NCI-H2107 (cell line): ENCODE data around the gene TFF2.

ENCODE experiments used
- DNase-seq: peaks from one replicate; lab custom pipeline; 2025; lab: John Stamatoyannopoulos, UW

The TFF2 gene, protein sequence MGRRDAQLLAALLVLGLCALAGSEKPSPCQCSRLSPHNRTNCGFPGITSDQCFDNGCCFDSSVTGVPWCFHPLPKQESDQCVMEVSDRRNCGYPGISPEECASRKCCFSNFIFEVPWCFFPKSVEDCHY

DNA sequence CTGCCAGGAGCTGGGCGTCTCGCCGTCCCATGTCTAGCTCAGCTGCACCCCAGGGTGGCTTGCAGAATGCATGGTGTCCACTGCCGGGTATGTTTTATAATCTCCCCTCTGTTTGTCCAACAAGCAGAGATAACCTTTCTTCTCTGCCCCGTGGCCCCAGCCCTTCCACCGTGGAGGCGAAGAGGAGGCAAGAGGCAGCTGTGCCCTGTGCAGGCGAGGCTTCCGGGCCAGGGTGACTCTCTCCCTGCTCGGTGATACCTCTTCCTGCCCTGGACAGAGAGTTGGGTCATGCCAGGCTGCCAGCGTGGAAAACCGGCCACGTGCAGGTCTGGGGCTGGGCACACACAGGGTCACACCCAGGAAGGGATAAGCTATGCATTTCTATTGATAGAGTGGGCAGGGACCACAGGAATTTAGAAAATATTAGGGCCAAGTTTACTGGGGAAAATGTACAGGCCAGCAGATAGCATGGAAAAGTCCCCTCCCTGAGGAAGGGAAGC, at the start of gene TFF2:
Gene TFF2 (minus strand): TSS at position 68 of the 500 bp plus-strand sequence. CDS start 37 bp downstream, at position 31.
- DNase-seq = no peak

DNA sequence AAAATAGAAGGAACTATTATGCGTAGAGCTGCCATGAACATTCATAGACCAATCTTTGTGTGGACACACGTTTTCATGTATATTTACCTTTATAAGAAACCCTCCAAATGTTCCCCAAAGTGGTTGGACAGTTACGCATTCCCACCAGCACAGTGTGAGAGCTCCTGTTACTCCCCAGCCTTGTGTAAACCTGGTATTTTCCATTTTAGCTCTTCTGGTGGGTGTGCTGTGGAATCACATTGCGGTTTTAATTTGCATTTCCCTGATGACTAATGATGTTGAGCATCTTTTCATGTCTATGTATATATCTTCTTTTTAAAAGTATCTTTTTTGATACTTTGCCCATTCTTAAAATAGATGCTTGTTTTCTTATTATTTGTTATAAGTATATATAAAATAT, 49.7 kb upstream of the TFF2 start:
- no peak for DNase-seq

DNA sequence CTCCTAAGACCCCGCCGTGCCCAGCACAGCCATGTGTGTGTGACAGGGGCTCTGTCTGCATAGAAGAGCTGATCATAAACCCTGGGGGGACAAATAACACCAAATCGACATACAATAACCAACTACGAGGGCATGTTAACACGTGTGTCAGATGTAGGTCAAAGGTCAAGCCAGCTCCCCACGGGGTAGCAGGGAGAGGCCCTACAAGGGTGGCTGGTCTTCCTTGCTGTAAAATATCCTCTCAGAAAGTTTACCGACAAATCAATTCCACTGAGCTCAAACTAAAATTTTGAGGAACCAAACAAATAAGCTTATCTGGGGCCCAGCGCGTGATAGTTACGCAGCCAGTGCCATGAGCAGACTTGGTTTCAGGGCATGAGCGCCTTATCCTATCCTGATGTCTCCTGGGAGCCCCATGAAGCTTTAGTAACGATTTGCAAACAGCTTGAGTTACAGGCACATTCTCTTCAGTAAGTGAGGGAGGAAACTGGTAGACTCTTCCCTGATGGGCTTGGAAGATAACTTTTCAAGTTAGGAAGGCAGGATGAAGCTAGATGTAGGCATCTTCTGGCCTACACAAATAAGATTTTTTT, 47.7 kb upstream of the TFF2 start:
- no peak for DNase-seq

DNA sequence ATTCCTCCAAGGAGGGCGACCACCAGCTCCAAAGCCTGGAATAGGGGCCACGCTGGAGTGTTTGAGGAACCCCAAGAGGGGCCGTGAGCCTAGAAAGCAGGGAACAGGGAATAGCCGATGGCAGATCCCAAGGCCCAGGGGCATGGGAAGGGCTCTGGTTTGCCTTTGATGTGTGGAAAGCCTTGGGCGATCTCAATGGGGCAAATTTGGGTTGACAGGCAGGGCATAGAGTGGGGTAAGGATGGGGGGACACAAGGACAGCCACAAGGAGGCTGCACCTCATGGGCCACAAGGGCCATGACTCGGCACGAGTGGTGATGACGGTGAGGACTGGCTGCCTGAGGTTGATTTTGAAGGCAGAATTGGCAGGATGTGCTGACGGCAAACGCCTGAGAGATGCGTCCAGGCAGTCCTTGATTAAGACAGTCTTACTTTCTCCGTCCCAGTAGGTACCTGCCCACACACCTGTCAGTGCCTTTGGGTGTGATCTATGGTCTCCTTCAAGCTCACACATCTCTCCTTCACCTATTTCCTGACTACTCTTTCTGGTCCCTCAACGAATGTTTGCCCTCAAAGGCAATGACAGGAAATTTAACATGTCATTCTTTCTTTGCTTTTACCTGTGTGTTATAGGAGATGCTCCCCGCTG, 47.1 kb upstream of the TFF2 start:
- DNase-seq = no peak

DNA sequence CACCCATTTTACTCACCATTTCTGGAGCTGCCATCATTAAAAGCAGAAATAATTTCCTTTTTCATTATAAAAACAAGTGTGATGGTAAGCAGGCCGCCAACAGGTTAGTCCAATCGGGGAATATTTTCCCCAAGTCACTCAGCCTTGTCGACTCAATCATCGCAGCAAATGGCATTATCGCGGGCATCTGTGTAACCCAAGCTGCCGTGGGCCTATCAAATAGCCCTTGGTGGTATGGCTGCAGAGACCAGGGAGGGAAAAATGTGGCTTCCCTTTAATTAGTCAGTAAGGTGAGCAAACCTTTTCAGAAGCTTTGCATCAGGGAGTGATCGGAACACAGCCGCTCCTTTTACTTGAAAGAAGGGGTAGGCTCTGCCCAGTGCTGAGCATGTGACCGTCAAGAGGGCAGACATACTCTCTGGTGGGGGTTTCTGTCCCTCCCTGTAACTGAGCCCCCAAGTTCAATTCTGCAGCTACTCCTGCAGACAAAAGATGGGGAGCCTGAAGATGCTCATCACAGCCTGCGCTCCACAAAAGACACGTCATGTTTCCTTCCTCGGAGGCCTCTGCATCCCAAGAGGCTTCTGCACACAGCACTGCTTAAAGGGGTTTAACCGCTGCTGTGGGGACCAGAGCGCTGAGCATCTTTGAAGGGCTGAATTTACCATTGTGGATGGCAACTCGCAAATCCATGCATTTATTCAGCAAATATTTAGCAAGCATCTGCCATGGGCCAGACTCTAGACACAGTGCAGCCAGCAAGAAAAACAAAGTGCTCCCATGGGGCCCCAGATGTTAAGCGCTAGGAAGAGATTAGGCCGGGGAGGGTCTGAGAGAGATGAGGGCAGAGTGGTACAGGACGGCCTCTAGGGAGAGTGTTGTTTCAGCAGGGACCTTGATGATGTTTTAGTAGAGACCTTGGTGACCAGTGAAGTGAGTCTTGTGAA, 46.3 kb upstream of the TFF2 start:
- no peak for DNase-seq

DNA sequence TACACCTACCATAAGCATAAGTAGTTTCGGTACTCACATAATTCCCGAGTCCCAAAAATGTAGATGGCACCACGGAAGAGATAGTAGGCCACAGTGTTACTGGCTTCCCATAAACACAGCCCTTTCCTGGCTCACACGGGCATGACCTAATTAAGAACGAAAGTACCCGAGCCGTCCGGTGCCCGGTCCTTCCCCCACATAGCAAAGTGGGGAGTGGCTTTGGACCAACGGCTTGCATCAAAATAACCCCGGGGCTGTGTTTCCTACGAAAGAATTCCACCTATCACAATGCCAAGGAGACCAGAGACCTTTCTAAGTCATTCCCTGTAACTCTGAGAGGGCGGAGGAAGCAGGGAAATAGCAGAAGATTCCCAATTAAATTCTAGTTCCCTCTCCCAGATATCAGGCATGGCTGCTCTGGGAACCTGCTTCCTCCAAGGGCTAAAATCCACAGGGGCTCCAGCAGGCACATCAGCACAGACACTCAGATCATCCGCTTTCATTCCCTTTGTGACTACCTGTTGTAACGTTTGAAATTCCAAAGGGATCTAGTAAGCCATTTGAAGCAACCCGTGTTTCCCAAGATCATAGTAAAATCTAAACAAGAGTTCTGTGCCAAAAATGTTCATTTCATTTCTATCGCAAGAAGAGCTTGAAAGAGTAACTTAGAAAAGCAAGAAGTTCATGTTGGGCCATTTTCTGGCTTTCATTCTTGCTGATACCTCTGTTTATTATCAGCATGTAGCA, 45.3 kb upstream of the TFF2 start, which contains the start of gene TMPRSS3:
Gene TMPRSS3 (minus strand): TSS at position 148 of the 747 bp plus-strand sequence. CDS start 635 bp downstream, outside the sequence.
- no peak for DNase-seq

DNA sequence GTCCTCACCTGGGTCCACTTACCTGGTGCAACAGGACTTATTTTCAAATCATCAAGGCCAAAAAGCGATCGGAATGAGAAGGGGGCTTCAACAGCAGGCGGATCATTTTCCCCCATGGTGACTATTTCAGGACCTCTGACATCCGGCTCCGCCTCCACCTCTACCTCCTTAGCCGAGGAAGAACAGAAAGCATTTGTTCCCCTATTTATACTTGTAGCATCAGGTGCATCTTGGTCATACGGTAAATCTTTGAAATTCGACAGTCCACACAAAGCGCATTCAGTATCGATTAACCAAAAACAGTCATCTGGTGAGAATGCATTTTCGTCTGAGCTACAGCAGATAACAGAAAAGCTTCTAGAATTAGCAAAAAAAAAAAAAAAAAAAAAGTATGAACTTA, 44.5 kb upstream of the TFF2 start:
- DNase-seq = no peak

DNA sequence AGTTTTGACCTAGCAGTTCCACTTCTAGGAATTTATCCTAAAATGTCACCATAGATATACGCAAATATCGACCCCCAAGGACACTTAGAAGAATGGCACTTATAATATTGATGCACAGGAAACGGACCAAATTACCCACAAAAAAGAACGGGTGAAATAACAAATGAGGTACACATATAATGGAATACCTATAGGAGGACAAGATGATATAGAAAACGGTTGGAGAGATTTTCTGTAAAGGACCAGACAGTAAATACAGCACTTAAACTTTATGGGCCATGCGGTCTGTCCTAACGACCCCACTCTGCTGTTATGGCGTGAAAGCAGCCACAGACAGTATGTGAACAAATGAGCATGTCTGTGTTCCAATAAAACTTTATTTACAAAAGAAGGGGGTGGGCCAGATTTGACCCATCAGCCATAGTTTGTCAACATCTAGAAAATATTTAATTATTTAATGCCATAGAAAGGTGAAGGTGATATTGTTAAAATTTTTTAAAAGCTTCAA, 42.7 kb upstream of the TFF2 start:
- DNase-seq = no peak

DNA sequence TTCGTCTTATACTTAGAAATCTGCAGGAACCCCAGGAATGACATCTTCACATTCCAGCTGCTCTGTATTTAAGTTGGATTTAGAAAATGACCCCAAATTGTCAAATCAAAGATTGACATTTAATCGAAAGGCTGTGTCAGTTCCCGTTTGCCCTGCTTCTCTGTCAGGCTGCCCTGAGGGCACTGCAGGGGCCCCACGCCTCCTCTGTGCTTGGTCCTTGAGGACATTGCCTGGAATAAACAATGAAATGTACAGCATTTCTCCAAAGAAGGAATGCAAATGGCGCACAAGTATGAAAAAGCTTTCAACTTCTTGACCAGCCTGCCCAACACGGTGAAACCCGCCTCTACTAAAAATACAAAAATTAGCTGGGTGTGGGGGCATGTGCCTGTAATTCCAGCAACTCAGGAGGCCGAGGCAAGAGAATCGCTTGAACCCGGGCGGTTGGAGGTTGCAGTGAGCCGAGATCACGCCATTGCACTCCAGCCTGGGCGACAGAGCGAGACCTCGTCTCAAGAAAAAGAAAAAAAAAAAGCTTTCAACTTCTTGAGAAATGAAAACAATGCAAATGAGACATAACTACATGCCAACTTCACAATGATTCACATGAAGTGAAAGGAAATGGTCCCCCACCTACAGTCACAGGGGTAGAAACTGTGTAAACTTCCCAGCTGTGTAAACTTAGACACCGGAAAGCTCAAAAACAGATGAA, 42.1 kb upstream of the TFF2 start:
- DNase-seq = no peak

DNA sequence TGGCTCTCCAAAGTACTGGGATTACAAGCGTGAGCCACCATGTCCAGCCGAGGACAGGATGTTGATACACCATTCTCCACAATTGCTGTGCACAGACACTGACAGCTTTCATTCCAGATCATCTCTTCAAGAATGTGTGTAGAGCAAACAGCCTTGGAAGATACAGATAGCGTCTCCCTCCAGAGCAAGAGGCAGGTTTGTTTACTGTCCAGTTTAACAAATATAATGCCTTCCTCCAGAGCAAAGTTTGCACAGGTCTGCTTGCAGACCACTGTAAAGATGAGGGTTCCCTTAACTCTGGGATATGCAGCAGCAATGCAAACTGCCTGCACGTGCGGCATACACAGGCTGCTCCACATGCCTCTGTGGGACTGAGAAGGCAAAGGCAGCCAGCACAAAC, 40.5 kb upstream of the TFF2 start:
- DNase-seq = no peak

DNA sequence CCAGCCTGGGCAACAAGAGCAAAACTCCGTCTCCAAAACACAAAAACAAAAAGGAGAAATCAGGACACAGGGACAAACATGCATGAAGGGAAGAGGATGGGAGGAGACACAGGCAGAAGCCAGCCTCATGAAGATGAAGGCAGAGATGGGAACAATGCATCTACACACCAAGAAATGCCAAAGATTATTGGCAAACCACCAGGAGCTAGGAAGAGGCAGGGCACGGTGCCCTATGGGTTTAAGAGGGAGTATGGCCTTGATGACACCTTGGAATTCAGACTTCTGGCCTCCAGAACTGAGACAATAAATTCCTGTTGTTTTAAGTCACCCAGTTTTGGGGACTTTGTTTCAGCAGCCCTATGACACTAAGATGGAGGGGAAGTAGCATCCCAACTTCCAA, 39.9 kb upstream of the TFF2 start:
- DNase-seq = no peak

DNA sequence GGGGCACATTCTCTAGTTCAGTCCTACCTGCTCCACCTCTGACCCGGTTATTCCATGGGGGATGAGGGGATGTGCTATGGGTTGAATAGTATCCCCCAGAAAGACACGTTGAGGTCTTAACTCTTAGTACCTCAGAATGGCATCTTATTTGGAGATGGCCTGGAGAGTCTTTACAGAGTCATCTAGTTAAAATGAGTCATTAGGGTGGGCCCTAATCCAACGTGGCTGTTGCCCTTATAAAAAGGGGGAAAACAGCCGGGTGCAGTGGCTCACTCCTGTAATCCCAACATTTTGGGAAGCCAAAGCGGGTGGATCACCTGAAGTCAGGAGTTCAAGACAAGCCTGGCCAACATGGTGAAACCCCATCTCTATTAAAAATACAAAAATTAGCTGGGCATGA, 39.4 kb upstream of the TFF2 start:
- DNase-seq = no peak

DNA sequence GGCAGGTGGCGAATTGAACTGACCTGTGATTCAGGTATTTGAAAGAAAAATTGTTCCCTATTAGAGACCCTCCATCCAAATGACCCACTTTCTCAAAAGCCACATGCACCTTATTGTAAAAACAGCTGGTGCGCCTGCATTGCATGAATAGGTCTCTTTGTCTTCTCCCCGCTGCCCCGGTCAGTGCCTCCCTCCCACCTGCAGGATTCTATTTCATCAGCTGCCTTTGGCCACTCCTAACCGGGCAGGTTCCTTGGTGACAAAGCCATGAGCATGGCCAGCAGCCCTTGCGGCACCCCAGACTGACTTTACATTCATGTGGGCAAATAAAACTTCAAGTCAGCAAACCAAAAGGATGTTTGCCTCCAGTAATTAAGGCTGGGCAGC, 38.6 kb upstream of the TFF2 start:
- DNase-seq = no peak

DNA sequence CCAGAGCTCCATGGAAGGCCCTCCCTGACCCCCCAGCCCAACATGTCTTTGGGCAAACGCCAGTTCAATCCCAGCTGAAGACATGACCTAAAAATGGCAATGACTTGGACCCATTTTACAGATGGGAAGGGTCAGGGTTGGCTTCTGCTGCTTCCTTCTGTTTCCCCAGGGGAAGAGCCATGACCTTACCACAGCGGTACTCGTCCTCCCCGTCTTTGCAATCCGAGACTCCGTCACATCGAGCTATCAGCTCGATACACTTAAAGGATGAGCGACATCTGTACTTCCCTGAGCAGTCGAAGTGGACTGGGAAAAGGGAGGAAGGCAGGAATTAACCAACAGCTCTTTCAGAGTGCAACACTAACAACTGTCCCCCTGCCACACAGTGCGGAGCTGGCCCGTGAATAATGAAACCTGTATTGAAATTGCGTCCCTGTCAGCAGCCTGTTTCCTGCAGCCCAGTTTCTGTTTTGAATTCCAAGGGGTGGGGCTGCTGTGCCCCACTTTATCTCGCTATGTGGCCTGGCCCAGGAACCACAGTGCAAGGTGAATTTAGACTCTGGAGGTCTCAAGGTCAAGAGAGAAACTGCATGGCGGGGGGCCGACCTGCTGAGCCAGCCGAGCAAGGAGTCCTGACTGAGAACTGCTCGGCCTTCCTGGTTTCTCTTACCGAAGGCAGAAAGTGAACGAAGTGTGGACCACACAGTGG, 38.1 kb upstream of the TFF2 start:
- no peak for DNase-seq

DNA sequence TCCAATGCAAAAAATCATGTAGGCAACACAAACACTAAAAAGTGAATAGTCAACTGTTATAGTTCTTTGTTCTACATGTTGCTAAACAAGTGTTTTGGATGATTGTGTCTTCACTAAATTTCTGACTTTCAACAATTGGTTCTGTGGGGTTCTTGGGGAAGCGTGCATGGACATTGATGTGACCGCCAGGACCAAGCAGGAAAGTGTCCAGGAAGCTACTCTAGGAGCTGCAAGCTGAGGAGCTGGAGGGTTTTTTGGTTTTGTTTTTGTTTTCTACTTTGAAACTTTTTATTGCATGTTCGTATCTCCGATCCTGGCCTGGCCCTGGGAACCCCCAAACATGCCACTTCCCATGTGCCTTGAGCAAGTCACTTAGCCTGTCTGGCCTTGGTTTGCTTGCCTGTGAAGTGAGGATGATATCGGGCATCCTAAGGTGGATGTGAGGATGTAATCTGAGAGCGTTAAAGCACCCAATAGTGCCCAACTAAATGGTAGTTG, 37.1 kb upstream of the TFF2 start:
- no peak for DNase-seq

DNA sequence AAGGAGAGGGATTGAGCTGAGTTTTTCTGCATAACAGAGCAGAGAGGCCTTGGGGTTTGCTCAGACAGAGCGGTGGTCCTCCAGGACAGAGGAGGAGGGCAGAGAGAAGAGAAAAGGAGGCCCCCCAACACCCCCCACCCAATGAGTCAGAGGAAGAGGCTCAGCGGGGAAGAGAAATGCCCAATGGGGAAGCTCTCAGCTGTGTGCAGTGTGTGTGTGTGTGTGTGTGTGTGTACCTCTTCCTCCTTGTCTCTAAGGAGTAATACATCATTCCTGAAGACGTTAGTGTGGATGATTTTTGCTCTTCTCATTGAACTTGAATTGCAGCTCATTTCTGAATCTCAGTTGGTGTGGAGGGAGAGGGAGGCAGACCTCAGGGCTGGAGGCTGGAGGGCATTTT, 36.4 kb upstream of the TFF2 start:
- no peak for DNase-seq

DNA sequence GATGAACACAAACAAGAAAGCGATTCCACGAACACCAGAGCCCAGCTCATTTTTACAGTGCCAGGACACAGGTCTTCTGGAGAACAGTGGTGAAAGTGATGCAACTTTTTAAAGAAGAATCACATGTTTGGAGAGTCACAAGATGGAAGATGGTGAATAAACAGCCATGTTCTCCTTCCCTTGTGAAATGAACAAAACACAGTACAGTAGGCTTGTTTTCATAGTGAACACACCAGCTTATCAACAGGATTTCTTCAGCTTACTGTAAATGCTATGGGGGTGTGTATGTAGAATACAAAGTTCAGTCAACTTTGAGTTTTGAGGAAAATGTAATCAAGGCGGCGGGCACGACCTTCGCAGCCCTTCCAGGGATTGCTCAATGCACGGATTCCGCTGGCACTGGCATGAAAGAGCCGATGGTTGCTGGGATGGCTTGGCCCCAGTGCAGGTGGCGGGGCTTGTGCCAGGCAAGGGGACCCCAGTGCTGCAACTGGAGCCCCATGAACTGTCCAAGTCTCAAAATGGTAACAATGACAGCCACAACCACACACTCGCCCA, 35.3 kb upstream of the TFF2 start:
- DNase-seq = no peak

DNA sequence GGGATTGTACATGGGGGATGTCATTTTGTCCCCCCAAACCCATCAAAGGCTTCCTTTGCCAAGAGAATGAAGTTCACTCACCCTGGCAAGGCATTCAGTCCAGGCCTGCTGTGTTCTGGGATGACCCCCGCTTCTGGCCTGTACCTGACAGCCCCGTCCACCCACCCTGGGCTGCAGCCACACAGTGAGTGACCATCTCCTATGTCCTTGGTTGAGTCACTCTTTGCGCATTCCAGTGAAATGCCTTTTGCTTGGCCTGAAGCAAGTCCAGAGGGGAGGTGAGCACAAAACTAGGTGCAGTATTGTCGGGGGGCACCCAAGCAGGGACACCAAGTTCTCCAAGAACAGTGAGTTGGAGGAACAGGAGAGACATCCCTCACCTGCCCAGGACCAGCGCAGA, 34.8 kb upstream of the TFF2 start:
- no peak for DNase-seq

DNA sequence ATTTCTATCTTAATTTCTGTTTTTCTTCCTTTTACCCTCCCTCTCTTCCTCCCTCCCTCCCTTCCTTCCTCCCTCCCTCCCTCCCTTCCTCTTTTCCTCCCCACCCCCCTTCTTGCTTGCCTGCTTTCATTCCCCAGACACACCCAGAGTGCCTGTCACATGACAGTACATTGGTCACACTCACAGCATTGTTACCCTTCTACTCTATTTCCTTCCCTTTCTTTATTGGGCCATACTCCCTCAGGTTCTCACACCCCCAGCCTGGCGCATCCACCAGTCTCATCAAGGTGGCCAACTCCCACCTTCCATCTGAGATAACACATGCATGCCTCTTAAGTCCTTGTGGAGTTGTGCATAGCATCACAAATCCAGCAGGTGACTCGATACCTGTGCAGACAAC, 34.2 kb upstream of the TFF2 start:
- no peak for DNase-seq
